Osteoblast (primary cell): ENCODE data around the gene TTC21A. TPM values are rescaled to one million over a fixed set of nuclear protein-coding genes. Genes with fewer than 3 reads are reported as not detected.
A peak's percentile ranks its signal among the peaks of the same experiment; 100 is the strongest.

Source experiments
- DNase-seq: peaks from one replicate; pipeline ENCODE4 v3.0.0; 2011; ENCODE audit warnings: low spot score, mixed read lengths; ENCODE audit not compliant: insufficient read length; ENCODE audit errors: missing footprints
- H2AFZ ChIP-seq: 2 replicates; pipeline ENCODE4 v1.6.0; 2011; ENCODE audit warnings: mild to moderate bottlenecking, low read length
- H3K27ac ChIP-seq: 2 replicates; pipeline ENCODE4 v1.5.1; 2011; ENCODE audit warnings: mild to moderate bottlenecking, low read depth, low read length, moderate library complexity
- H3K27me3 ChIP-seq: 2 replicates; pipeline ENCODE4 v1.6.0; 2012; ENCODE audit warnings: mild to moderate bottlenecking, control low read depth, inconsistent platforms, low read length, moderate library complexity; ENCODE audit not compliant: insufficient read depth
- H3K36me3 ChIP-seq: 2 replicates; pipeline ENCODE4 v1.5.1; 2011; ENCODE audit warnings: mild to moderate bottlenecking, low read length, control low read depth, moderate library complexity; ENCODE audit not compliant: insufficient read depth
- H3K4me1 ChIP-seq: 2 replicates; pipeline ENCODE4 v1.5.1; 2011; ENCODE audit warnings: mild to moderate bottlenecking, low read length, control low read depth, moderate library complexity; ENCODE audit not compliant: insufficient read depth
- H3K4me2 ChIP-seq: 2 replicates; pipeline ENCODE4 v1.6.0; 2011; ENCODE audit warnings: mild to moderate bottlenecking, low read length; ENCODE audit not compliant: insufficient read depth
- H3K4me3 ChIP-seq: fragments of 200-600 bp; sonication (generic); 3 replicates; pipeline ENCODE4 v1.5.1; 2012; ENCODE audit warnings: mild to moderate bottlenecking, low read length, inconsistent platforms; ENCODE audit not compliant: insufficient read depth
- H3K79me2 ChIP-seq: 2 replicates; pipeline ENCODE4 v1.6.0; 2012; ENCODE audit warnings: mild to moderate bottlenecking, low read length, control low read depth, inconsistent platforms; ENCODE audit not compliant: insufficient read depth
- H3K9me3 ChIP-seq: 2 replicates; pipeline ENCODE4 v1.5.1; 2011; ENCODE audit warnings: low read depth, low read length, control low read depth
- H4K20me1 ChIP-seq: 2 replicates; pipeline ENCODE4 v1.6.0; 2012; ENCODE audit warnings: mild to moderate bottlenecking, low read length, control low read depth; ENCODE audit not compliant: insufficient read depth
- CTCF ChIP-seq: IDR thresholded peaks from 2 replicates; pipeline ENCODE4 v1.5.1; 2011; ENCODE audit warnings: mild to moderate bottlenecking, low read depth, low read length, moderate library complexity; ENCODE audit errors: extremely low read depth
- total RNA-seq: library from RNA; depleted of rRNA; stranded (reverse); fragments of >200 nt; gene quantifications from 2 replicates; pipeline ENCODE4 v1.2.3, GENCODE V29; 2012

TTC21A gene
- total RNA-seq, 1 donor: 6.9 TPM

GRCh38 chr3:39144095-39144747, 36.7 kb downstream of the TTC21A start:
- TF ChIP-seq CTCF: no peak
- Histone ChIP-seq H3K27me3 (no peaks in the 10 kb centered on the region), H3K4me1 (peaks cover 42% of the 10 kb centered on the region), H3K4me2 (no peak overlapping the region), H3K4me3 (no peak overlapping the region), H3K27ac (no peak overlapping the region), H3K36me3 (peaks cover 59% of the 10 kb centered on the region), H3K9me3 (no peaks in the 10 kb centered on the region), H4K20me1 (peaks cover 53% of the 10 kb centered on the region), H2AFZ (no peak overlapping the region), H3K79me2 (peaks cover 82% of the 10 kb centered on the region)
- no peak for DNase-seq

DNA sequence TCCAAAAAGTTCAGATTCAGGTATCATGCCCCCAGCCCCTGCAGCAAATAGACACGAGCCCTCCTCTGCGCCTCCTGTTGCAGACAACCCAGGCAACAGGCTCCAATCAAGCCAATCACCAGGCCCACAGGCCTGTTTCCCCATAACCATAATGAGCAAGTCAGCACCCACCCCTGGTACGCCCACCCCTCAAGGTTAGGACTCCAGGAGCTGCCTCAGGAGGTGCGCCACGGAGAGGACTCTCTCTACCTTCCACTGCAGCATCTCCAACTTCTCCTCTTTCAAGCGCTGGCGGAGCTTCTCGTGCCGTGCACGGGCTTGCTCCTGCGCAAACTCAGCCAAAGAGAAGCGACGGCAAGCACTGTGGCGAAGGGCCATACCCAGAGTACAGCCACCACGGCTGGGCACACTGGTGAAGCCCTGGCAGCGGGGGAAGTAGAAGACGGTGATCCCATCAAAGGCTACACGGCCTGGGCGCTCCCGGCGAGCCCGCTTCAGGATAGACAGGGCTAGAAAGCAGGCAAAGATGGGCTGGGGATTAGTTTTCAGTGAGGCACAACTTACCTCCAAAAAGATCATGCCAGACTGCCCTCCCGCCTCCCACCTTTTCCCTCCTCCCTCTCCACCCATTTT, 37.4 kb downstream of the TTC21A start:
- Histone ChIP-seq H3K9me3 (no peaks in the 10 kb centered on the region), H3K4me3 (no peak overlapping the region), H3K4me2 (no peak overlapping the region), H3K36me3 (peaks cover 57% of the 10 kb centered on the region), H3K27me3 (no peaks in the 10 kb centered on the region), H3K27ac (no peak overlapping the region), H3K79me2 (peaks cover 89% of the 10 kb centered on the region), H2AFZ (no peak overlapping the region), H4K20me1 (peaks cover 59% of the 10 kb centered on the region), H3K4me1 (peaks cover 48% of the 10 kb centered on the region)
- no peak for TF ChIP-seq CTCF
- DNase-seq: no peak

DNA sequence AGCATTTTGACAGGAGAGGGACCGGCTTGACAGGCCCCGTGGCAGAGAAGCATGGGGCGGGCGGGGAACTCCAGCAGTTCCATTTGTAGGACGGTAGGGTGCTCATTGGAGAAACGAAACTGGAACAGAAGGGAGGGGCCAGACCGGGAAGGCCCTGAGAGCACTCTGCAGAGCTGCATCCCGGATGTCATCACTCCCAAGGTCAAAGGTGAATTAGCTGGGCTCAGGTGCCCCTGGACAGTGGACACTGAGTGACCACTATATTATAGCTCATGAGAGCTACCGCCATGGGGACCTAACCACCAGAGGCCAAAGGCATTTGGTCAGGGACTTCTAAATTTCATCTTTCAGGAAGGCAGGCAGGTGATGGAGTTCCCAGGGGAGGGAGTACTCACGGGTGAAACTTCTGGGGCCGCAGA, 38.6 kb downstream of the TTC21A start:
- Histone ChIP-seq H2AFZ (no peak overlapping the region), H4K20me1 (peaks cover 60% of the 10 kb centered on the region), H3K4me2 (no peak overlapping the region), H3K79me2 (peaks cover 88% of the 10 kb centered on the region), H3K27me3 (no peaks in the 10 kb centered on the region), H3K27ac (peak overlapping the region; percentile 84), H3K4me3 (no peak overlapping the region), H3K4me1 (peaks cover 59% of the 10 kb centered on the region), H3K9me3 (no peaks in the 10 kb centered on the region), H3K36me3 (peaks cover 48% of the 10 kb centered on the region)
- TF ChIP-seq CTCF: no peak
- no peak for DNase-seq
